Activated CD4-positive, alpha-beta T cell treated with anti-CD3 and anti-CD28 coated beads for 36 hours (primary cell): ENCODE measurements around the gene APBB1. TPM values are rescaled to one million over a fixed set of nuclear protein-coding genes. Genes with fewer than 3 reads are reported as not detected.

Experiments
- ATAC-seq: fragments of 200-7000 bp; cut with Tn5 transposase; one replicate; pipeline ENCODE4 v1.10.0; 2021; ENCODE audit warnings: mild to moderate bottlenecking, moderate library complexity
- CTCF ChIA-PET: fragments of 350-600 bp; sonication (Branson Sonifier 250); formaldehyde crosslinking; loops from one replicate; lab custom pipeline; 2021; ENCODE audit warnings: antibody characterized with exemption; lab: Charles Lee
- POLR2A ChIA-PET: fragments of 350-600 bp; sonication (Branson Sonifier 250); formaldehyde crosslinking; loops from one replicate; lab custom pipeline; 2021; ENCODE audit warnings: antibody characterized with exemption, inconsistent platforms; lab: Charles Lee
- DNase-seq: peaks from one replicate; pipeline ENCODE4 v3.0.0-alpha.2; 2020
- H3K27ac Mint-ChIP-seq: one replicate; pipeline ENCODE4 v1.8.0; 2021; ENCODE audit warnings: mixed read lengths
- H3K27me3 Mint-ChIP-seq: one replicate; pipeline ENCODE4 v1.8.0; 2021; ENCODE audit warnings: mixed read lengths
- H3K36me3 Mint-ChIP-seq: one replicate; pipeline ENCODE4 v1.8.0; 2021; ENCODE audit warnings: low read depth, mixed read lengths
- H3K4me1 Mint-ChIP-seq: one replicate; pipeline ENCODE4 v1.8.0; 2021; ENCODE audit warnings: mixed read lengths
- H3K4me3 Mint-ChIP-seq: one replicate; pipeline ENCODE4 v1.8.0; 2021; ENCODE audit warnings: mild to moderate bottlenecking, moderate library complexity, mixed read lengths
- H3K9me3 Mint-ChIP-seq: one replicate; pipeline ENCODE4 v1.8.0; 2021; ENCODE audit warnings: low read depth, mixed read lengths
- intact Hi-C, 2 experiments: fragments of 100-400 bp; cut with DNase I in 1 of 2; cut with micrococcal nuclease in 1 of 2; formaldehyde crosslinking; loops; one replicate each; pipeline versions ENCODE4 v1.14.2 to v1.15.1; 2022 to 2024; cut with DNase I, micrococcal nuclease
- total RNA-seq, 2 experiments: library from RNA; stranded (reverse); gene quantifications; one replicate each; pipeline ENCODE4 v1.2.3, GENCODE V29; 2021

Gene APBB1
- total RNA-seq: 10 to 100 TPM; 43.2 to 49.8 TPM

DNA sequence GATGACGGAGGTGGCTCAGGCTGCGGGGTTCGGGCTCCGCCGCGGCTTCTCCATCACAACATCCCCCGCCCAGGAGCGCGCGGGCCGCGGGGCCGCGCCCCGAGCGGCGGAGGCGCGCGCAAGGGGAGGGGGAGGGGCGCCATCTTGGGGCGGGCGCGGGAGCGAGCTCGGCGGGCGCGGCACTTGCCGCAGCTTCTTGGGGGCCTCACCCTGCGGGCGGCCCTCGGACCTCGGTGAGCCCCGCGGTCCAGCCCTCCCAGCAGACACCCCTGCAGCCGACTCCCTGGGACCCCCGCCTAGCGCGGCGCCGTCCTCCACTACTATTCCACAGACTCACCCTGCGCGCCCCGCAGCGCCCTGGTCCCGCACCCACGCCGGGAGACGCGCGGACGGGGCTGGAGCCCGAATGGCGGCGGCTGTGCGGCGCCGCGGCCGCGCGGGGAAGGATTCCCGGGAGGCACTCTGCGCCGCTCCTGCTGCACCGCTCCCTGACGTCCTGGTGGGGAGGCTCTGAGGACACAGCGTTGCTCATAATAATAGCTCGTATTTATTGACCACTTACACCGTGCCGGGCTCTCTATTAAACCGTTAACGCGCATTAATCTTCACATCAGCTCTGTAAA, at the start of gene APBB1:
Gene APBB1 (minus strand): TSS at position 86 of the 623 bp plus-strand sequence. CDS start 7,747 bp downstream, outside the sequence.
- peak within 1 kb of the TSS; percentile 72 for H3K4me3 Mint-ChIP-seq
- CTCF ChIA-PET: interaction anchor here (0.5 to 4.2 kb wide), 11 partner anchors 16 to 1114 kb away, joined by 3 to 13 read pairs (median 3); no protein-coding TSS in a partner anchor

DNA sequence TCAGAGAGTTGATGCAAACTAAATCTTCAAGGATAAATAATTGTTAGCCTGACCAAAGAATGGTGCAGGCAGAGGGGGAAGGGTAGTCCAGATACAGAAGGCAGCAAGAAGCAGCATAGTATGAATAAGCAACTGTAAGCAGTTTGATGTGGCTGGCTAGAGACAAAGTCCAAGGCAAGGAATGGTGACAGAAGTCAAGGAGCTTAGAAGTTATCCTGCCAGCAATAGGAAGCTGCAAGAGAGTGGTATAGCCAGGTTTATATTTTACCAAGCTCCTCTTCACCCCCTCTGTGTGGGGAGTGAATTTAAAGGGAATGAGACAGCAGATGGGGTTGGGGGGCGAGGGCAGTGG, 40.2 kb upstream of the APBB1 start:
- Mint-ChIP-seq H3K4me1 (no peaks in the 10 kb centered on the region), H3K9me3 (no peaks in the 10 kb centered on the region), H3K27me3 (no peaks in the 10 kb centered on the region), H3K36me3 (peaks cover 2% of the 10 kb centered on the region), H3K27ac (no peak overlapping the region), H3K4me3 (no peak overlapping the region)
- POLR2A ChIA-PET: no interaction called here
- no peak for DNase-seq
- intact Hi-C loops: no loop called here
- no peak for ATAC-seq
- CTCF ChIA-PET: interaction anchor here (1.0 to 3.6 kb wide), 4 partner anchors 14 to 80 kb away, joined by 3 to 18 read pairs (median 6); partner anchors contain the start of genes HPX and TRIM3

More for the DNA sequence above, at the start of gene APBB1:
- Mint-ChIP-seq H3K9me3 (no peaks in the 10 kb centered on the region), H3K27me3 (peaks cover 6% of the 10 kb centered on the region), H3K4me1 (peaks cover 7% of the 10 kb centered on the region), H3K27ac (peak within 1 kb of the TSS; percentile 73), H3K36me3 (no peaks in the 10 kb centered on the region)
- DNase-seq (peak; percentile 86), ATAC-seq (peak; percentile 54)
- intact Hi-C loops: loop anchor here (1.0 to 10.0 kb wide), 13 partner anchors 16 to 1096 kb away; partner anchors contain the start of genes ARFIP2 (in 2 of the 2), FHIP1B (in 2 of the 2), SMPD1 (in 2 of the 2) and TIMM10B (in 2 of the 2)
- POLR2A ChIA-PET: interaction anchor here (1.2 to 2.3 kb wide), 3 partner anchors 17 to 40 kb away, joined by 5 to 12 read pairs (median 6); partner anchors contain the start of gene SMPD1

DNA sequence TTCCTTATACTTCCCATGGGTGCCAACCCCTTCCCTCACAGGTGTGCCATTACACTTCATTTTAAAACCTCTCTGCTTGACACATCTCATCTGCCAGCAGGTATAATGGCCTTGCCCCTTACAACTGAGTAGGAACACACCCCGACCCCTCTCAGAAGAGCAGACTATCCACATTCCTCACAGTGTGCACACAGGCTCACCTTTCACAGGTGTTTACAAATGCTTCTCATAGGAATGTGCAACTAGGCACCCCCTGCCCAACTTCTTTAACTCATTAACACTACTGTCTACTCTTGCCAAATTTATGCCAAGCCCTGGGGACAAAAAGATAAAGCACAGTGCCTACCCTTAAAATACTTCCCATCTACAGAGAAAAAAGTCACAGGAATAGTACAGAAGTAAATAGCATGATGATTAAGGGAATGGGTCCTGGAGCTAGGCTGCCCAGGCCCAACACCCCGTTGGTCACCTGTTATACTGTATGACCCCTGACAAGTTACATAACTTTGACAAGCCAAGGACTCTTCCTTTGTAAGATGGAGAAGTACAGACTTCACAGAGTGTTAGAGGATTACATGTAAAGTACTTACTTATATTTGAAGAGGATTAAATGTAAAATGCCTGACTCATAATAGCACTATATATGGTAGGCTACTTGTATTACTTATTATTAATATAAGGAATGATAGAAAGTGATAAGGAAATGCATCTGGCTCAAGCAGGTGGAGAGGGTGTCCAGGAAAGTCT, 39.6 kb upstream of the APBB1 start:
- no peaks in the 10 kb centered on the region for H3K4me1 Mint-ChIP-seq
- ChIA-PET POLR2A (no interaction called here), CTCF (interaction anchor here (3.6 kb wide), 1 partner anchor 15 kb away, joined by 18 read pairs; no protein-coding TSS in a partner anchor)
- H3K4me3 Mint-ChIP-seq: no peak overlapping the region
- DNase-seq: no peak
- H3K27ac Mint-ChIP-seq: no peak overlapping the region
- H3K27me3 Mint-ChIP-seq: no peaks in the 10 kb centered on the region
- no peaks in the 10 kb centered on the region for H3K9me3 Mint-ChIP-seq
- intact Hi-C loops: no loop called here
- ATAC-seq: no peak
- peaks cover 2% of the 10 kb centered on the region for H3K36me3 Mint-ChIP-seq

DNA sequence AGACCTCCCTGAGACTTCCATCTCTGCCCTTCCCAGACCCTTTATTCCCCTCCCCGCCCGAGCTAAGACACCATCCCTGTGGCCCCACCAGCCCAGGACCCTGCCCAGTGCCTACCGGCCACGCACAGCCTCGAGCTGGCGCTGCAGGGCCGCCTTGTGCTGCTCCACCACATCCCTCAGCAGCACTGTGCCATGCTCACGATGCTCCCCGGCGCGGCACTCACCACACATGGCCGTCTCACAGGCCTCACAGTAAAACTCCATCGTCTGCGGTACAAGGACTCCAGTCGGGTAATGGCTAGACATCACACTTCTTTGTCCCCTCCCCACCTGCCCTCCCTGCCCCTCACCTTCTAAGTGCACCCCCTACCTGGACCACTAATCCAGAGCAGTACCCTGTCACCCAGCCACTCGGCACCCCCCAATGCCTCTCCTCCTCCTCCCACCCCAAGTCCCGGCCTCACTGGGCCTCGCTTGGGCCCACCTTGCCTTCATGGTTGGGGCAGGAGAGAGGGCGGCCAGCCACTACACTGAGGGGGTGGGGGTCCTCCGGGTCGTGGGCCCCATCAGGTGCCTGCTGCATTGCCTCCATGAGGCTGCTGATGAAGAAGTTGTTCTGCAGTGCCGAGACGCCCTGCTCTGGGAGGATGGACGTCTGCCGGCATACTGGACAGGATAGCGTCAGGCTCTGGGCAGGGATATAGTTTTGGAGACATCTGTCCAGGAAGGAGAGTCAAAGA, 38.9 kb upstream of the APBB1 start:
- Mint-ChIP-seq H3K4me3 (no peak overlapping the region), H3K36me3 (peaks cover 2% of the 10 kb centered on the region), H3K9me3 (no peaks in the 10 kb centered on the region), H3K4me1 (no peaks in the 10 kb centered on the region), H3K27me3 (no peaks in the 10 kb centered on the region), H3K27ac (no peak overlapping the region)
- ChIA-PET POLR2A (no interaction called here), CTCF (no interaction called here)
- intact Hi-C loops: no loop called here
- DNase-seq: no peak
- no peak for ATAC-seq

DNA sequence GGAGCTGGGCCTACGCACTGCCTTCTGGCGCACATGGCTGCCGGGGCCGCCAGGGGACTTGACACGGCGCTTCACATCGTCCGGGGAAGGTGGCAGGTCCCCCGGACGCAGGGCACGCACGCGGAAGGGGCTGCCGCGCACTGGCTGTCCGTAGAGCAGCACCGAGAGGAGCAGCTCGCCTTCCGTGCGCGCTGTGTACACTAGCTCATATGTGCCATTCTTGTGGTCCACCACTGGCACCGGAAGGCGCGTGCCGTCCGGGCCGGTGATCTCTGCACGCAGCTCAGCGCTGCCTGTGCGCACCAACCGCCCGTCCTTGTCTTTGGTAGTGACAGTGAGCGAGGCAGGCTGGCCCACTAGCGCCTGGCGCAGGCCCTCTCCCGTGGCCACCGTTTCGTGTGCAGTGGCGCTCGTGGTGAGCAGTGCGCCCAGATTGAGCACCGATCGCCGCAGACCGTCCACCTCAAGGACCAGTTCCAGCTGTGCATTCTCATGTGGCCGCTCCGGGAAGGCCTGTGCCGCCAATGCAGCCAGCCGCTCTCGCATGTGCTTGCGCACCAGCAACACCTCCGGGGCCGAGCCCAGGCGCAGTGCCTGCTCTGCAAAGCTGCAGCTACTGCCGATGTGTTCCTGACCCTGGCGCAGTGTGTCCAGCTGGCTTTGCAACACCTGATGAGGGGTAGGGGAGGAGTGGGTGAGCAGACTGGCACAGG, 37.6 kb upstream of the APBB1 start:
- intact Hi-C loops: no loop called here
- ChIA-PET CTCF (interaction anchor here (2.3 to 2.6 kb wide), 2 partner anchors 14 to 77 kb away, joined by 10 to 17 read pairs; no protein-coding TSS in a partner anchor), POLR2A (no interaction called here)
- H3K36me3 Mint-ChIP-seq: peaks cover 2% of the 10 kb centered on the region
- no peaks in the 10 kb centered on the region for H3K9me3 Mint-ChIP-seq
- no peaks in the 10 kb centered on the region for H3K4me1 Mint-ChIP-seq
- ATAC-seq (no peak), DNase-seq (no peak)
- H3K4me3 Mint-ChIP-seq: no peak overlapping the region
- H3K27me3 Mint-ChIP-seq: no peaks in the 10 kb centered on the region
- H3K27ac Mint-ChIP-seq: no peak overlapping the region

DNA sequence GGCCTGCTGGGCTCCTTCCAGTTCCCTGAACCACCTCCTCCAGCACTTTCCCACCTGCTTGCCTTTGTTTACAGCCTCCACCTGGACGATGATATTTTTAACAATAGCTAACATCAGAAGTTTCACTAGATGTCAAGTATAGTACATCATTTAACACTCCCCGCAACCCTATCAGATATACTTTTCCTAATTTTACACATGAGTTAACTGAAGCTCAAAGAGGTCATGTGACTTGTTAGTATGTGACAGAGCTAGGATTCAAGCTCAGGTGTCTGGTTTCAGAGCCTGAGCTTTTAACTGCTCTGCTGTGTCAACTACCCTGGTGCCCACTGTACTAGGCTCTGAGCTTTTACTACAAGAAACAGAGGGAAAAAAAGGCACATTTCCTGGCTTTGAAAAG, 36.2 kb upstream of the APBB1 start:
- no peak for ATAC-seq
- ChIA-PET CTCF (interaction anchor here (0.5 to 2.6 kb wide), 8 partner anchors 11 to 91 kb away, joined by 3 to 17 read pairs (median 4); partner anchors contain the start of gene HPX), POLR2A (no interaction called here)
- no peak overlapping the region for H3K27ac Mint-ChIP-seq
- no peak for DNase-seq
- peaks cover 2% of the 10 kb centered on the region for H3K36me3 Mint-ChIP-seq
- H3K9me3 Mint-ChIP-seq: no peaks in the 10 kb centered on the region
- H3K27me3 Mint-ChIP-seq: no peaks in the 10 kb centered on the region
- intact Hi-C loops: no loop called here
- H3K4me1 Mint-ChIP-seq: no peaks in the 10 kb centered on the region
- no peak overlapping the region for H3K4me3 Mint-ChIP-seq

DNA sequence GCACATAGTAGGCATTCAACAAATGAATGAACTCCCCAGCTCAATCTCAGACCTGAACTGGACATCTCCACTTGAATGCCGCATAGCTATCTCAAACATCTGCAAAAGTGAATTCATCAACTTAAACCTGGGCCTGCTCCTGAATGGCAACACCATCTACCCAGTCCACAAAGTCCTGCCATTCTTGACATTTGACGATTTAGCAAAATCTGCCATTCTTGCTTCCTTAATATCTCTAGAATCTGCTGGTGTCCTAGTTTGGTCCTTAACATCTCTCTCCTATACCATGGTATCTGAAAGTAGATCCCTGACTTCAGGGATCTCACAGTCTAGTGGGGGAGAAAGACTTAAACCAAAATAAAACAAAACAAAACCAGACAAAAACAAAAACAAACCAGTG, 34.3 kb upstream of the APBB1 start:
- Mint-ChIP-seq H3K4me3 (no peak overlapping the region), H3K4me1 (no peaks in the 10 kb centered on the region), H3K36me3 (peaks cover 2% of the 10 kb centered on the region), H3K27me3 (no peaks in the 10 kb centered on the region), H3K9me3 (no peaks in the 10 kb centered on the region), H3K27ac (no peak overlapping the region)
- intact Hi-C loops: no loop called here
- ATAC-seq (no peak), DNase-seq (no peak)
- CTCF ChIA-PET: interaction anchor here (0.6 to 4.7 kb wide), 7 partner anchors 10 to 202 kb away, joined by 3 to 35 read pairs (median 3); partner anchors contain the start of gene TAF10
- POLR2A ChIA-PET: no interaction called here

DNA sequence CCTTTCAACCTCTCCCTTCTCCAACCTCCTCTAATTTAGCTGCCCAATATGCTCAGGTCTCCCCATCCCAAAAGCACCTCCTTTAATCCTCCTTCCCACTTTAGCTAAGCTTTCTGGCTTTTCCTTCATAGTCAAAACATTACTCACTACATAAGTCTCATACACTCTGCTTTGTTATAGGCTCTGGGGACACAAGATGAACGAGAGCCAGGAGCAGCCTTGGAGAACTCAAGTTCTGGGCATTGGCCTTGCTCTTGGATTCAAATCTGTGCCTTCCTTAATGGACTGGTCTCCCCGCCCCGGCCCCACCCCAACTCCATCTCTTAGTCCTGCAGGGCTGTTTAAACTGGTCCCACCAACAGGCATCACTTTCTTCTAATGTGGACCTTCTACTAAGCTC, 33.3 kb upstream of the APBB1 start:
- intact Hi-C loops: no loop called here
- Mint-ChIP-seq H3K4me3 (no peak overlapping the region), H3K4me1 (no peaks in the 10 kb centered on the region), H3K27ac (no peak overlapping the region), H3K36me3 (peaks cover 2% of the 10 kb centered on the region), H3K27me3 (no peaks in the 10 kb centered on the region), H3K9me3 (no peaks in the 10 kb centered on the region)
- ATAC-seq: no peak
- CTCF ChIA-PET: interaction anchor here (1.1 to 4.7 kb wide), 3 partner anchors 9 to 73 kb away, joined by 3 to 35 read pairs (median 8); no protein-coding TSS in a partner anchor
- DNase-seq: no peak
- POLR2A ChIA-PET: no interaction called here

DNA sequence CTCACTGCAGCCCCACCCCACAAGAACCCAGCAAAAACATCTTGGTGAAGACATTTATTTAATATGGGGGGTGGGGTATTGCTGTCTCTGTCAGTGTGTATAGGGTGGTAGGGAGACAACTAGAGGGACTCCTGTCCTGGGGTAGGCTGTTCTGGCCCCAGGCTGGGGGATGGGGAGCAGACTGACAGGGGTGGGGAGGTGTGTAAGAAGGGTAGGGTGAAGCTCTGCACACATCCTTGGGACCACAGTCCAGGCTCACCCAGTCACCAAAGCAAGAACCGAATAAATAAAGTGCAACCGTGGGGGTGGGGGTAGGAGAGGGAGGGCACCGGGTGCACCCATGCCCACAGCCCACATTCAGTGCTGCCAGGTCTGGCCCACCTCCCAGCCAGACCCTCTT, 29.7 kb upstream of the APBB1 start:
- no peak for ATAC-seq
- H3K9me3 Mint-ChIP-seq: no peaks in the 10 kb centered on the region
- no peak overlapping the region for H3K4me3 Mint-ChIP-seq
- CTCF ChIA-PET: interaction anchor here (0.5 to 11.8 kb wide), 5 partner anchors 16 to 297 kb away, joined by 3 to 536 read pairs (median 3); partner anchors contain the start of gene MRPL17
- POLR2A ChIA-PET: no interaction called here
- no peaks in the 10 kb centered on the region for H3K27me3 Mint-ChIP-seq
- H3K27ac Mint-ChIP-seq: no peak overlapping the region
- intact Hi-C loops: no loop called here
- H3K36me3 Mint-ChIP-seq: no peaks in the 10 kb centered on the region
- H3K4me1 Mint-ChIP-seq: no peaks in the 10 kb centered on the region
- no peak for DNase-seq

DNA sequence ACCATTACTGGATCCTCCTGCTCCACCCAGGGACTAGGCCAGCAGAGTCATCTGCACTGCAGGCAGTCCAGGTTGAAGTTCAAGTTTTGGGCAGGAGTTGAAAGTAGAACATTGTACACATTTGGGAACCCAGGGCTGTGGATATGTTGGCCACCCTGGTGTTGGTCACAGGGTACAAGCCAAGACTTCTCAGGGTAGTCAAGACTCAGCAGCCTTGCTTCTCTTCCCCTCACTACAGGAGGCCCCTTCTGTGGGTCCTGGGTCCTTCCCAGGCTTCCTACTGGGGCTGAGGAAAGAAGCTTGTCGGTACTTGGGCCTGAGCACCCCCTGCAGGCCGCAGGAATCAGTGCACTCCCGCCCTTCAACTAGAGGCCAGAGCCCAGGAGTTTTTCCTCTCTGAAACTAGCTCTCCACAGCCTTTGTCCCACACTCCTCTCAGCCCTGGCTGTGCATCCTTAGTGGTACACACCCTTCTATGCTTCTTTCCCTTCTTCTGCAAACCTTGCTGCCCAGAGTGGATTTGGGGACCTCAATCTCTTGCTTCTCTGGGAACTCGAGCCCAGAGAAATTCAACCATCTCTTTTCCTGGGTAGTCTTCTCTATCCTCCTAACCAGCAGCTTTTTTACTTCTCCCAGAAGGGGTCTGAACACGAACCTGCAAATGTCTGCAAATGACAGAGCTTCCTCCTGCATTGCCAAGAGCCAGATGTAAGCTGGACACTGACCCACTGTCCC, 24.5 kb upstream of the APBB1 start:
- intact Hi-C loops: loop anchor here (1.0 to 5.0 kb wide), 2 partner anchors 64 to 314 kb away; no protein-coding TSS in a partner anchor
- DNase-seq (peak; percentile 74), ATAC-seq (peak; percentile 86)
- H3K4me3 Mint-ChIP-seq: no peak overlapping the region
- H3K36me3 Mint-ChIP-seq: no peaks in the 10 kb centered on the region
- no peaks in the 10 kb centered on the region for H3K27me3 Mint-ChIP-seq
- ChIA-PET CTCF (interaction anchor here (0.6 to 11.8 kb wide), 41 partner anchors 9 to 427 kb away, joined by 3 to 536 read pairs (median 6); partner anchors contain the start of genes ARFIP2, SMPD1, TIMM10B and TPP1), POLR2A (interaction anchor here (1.5 kb wide), 1 partner anchor 65 kb away, joined by 19 read pairs; no protein-coding TSS in a partner anchor)
- H3K9me3 Mint-ChIP-seq: no peaks in the 10 kb centered on the region
- H3K4me1 Mint-ChIP-seq: no peaks in the 10 kb centered on the region
- no peak overlapping the region for H3K27ac Mint-ChIP-seq
